C1 segment of cervical spinal cord (tissue), 14 donors: Measurements from ENCODE around the gene CCDC144A.
"Not testable (repeated sequence)": the region's sequence is repeated elsewhere in the genome, so short reads cannot be mapped to it uniquely, and the experiment has no call there.

Experiments used
- DNase-seq, 14 donors: peaks; one replicate each; lab custom pipeline; 2025; lab: John Stamatoyannopoulos, UW

CCDC144A gene

DNA sequence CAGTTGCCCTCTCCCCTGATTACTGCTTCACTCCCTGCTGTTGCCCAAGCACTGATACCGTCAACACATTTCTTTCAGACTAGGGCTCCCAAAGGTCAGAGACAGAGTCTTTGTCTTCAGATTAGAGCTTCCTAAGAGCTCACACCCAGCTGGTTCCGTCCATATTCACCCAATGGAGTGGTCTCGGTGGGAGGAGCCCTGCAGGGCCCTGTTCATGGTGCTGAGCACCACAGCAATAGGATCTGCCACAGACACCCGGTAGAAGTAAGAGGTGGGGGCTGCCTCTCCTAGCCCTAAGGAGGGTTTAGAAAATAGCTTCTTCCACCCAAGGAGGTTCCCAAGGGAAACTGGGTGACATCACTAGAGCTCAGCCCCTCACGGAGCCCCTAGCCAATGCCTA, 128.3 kb downstream of the CCDC144A start:
- no peak for DNase-seq

DNA sequence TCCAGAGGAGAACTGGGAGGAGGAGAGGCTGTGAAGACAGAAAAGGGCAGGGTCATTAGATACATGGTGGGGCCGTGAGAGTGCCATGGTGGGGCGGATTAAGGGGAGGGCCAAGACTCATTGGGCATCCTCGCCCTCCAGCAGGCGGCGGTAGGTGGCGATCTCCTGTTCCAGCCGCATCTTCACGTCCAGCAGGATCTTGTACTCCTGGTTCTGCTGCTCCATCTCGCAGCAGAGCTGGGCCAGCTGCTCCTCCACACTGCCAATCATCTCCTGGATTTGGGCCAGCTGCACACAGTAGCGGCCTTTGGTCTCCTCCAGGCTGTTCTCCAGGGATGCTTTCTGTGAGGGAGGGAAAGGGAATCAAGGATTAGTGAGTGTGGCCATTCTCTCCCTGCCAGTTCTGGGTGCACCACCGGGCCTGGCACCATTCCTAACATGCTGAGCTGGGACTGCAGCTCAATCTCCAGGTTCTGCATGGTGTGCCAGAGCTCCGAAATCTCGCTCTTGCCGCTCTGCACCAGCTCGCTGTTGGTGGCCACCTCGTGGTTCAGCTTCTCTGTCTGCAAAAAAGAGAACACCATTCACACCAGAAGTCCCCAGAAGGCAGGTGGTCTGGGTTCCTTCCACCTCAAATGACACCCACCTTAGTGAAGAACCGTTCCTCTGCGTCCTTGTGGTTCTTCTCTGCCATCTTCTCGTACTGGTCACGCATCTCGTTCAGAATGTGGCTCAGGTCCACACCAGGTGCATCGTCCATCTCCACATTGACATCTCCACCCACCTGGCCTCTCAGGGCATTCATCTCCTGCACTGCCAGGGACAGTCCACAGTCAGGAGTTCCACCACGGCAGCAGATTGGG, 129.0 kb downstream of the CCDC144A start:
- DNase-seq: peak in 1 of 14 donors; percentile 5

DNA sequence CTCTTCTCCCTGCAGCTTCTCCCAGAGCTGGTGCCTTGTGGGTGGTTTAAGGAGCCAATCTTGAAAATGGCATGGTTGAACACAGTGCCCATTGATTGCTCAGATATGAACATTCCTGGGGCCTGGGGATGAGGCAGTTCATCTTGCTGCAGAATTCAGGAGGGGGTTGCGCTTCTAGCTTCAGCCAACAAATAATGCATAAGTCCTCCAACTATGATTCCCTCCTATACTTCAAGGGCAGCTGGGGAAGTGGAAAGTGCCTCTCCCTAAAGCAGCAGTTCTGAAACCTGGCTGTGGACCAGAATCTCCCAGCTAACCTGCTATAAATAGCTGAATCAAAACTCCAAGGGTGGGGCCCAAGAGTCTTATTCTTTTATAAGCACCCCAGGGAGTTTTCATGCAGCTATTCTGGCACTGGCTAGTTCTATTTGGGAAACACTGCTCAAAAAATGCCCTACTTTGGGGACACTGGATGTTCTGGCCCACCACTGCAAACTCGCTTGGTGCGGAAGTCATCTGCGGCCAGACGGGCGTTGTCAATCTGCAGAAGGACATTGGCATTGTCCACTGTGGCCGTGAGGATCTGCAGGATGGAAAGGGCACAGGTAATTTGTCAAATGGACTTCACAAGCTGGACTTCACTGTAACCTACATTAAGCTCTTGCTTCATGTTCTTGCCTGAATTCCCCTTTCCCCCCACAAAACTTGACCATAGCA, 130.3 kb downstream of the CCDC144A start:
- DNase-seq: no peak

GRCh38 chr17:16820979-16821543, 131.0 kb downstream of the CCDC144A start:
- DNase-seq: no peak

- not testable (repeated sequence) for DNase-seq
Observed at GRCh38 chr17:16822133-16822532, 132.1 kb downstream of the CCDC144A start.

DNA sequence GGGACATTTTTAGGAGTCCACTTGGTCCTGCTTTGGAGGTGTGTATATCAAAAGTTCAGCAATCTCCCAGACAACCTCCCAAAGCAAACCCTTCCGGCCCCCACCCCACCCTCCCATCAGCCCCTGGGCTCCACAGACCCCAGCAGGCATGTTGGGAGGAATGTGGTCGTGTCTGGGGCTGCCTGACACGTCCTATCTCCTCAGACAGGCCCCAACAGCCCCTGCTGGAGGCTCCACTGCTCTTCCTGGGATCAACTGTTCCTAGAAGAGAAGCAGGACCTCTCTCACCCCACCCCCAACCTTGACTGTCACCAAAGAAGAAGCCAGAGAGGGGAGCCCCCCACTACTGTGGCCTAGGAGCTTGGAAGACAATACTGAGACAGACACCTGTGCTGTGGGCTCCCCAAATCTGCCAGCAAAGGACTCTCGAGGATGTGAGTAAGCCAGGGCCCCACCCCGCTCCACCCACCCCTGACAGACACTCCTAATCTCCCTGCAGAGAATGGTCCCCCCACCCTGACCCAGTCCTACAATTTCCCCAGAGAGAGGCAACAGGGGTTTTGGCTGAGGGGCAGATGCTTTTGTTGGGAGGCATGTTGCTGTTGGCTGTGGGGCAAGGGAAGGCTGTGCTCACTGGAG, 133.8 kb downstream of the CCDC144A start:
- DNase-seq: not testable (repeated sequence)
